Stimulated activated CD4-positive, alpha-beta T cell treated with anti-CD3 and anti-CD28 coated beads, Interleukin-12 subunit alpha, Interleukin-12 subunit beta, amount 100 ng/mL, for 24 hours (primary cell): Measurements from ENCODE around the gene C16orf87.

Experiments
- DNase-seq, 2 experiments: peaks; one replicate each; pipeline ENCODE4 v3.0.0-alpha.2; 2020; ENCODE audit warnings: low read depth in 2 of 2

Gene C16orf87

DNA sequence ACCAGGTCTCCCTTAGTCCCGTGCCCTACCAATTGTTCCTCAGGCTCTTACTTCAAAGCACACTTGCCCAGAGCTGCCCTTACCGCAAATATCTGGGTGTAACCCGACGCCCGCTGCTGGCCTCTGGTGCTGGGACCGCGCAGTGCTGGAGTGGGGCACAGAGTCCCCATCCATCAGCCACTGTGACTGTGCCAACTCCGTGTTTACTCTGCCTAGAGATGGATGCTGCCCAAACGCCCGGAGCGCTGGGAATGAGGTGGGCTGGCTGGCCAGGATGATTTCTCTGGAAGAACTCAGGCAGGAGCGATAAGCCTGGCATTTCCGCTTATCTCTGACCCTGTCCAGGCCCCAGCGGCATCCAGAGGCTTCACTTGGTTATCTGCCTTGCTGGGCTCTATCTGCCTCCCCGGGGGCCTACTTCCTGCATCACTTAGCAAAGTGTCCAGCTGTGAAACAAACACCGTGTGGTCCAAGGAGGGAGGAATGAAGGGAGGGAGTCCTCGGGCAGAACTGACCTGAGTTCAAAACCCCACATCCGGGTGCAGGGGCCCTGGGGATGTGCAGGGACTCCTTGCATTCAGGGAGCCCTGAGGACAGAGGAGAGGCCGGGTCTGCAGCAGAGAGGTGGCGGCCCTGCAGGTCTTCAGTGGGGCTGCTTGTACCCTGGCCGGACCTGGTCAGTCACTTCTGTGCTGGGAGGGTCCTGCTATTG is 73.5 kb downstream of the C16orf87 start:
- no peak for DNase-seq

DNA sequence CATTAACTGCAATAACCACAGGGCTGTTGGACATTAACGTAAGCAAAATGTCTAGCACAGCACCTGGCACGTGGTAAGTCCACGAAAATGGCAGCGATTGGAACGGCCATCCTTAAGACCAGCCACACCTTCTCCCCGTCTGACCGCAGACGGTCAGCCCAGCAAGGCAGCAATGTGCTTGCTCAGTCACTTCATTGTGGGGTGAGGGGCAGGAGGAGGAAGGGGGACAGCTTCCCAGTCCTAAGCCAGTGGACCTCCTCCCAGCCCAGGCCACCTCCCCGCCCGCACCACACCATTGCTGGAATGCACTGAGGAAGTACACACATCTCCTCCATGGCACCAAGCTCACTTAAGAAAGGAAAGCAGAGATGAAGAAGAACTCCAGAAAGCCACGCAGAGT is 74.2 kb downstream of the C16orf87 start:
- no peak for DNase-seq

DNA sequence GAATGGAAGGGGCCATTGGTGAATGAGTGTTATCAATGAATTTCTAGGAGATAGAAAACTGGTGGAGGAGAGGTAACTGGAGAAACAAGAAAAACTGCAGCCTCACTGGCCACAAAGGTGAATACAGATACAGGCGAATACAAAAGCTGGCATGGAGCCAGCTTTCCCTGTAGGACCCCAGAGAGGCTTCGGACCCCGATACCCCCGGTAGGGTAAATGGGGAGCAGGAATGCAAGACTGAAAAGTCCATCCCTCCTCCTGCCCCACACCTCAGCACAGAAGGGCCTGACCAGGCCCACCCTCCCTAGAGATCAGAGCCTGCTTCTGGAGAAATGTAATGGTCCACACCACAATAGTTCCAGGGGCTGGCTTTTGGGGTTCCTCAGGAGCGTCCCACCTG is 78.0 kb downstream of the C16orf87 start:
- DNase-seq = no peak

DNA sequence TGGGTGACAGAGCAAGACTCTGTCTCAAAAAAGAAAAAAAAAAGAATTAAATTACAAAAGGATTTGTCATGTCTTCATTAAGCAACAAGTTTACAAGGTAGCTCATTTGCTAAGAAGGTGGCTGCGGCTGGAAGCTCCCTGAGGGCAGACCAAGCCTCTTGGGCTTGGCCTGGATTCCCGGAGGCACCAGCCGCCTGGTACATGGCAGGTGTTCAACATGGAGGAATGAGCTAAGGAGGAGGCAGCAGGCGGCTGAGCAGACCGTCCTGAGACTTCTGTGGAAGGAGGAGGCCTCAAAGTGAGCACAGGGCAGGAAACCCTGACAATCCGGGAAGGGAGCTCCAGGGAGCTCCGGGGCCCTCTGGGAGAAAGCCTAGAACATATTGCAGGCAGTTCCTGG is 79.6 kb downstream of the C16orf87 start:
- DNase-seq = no peak

DNA sequence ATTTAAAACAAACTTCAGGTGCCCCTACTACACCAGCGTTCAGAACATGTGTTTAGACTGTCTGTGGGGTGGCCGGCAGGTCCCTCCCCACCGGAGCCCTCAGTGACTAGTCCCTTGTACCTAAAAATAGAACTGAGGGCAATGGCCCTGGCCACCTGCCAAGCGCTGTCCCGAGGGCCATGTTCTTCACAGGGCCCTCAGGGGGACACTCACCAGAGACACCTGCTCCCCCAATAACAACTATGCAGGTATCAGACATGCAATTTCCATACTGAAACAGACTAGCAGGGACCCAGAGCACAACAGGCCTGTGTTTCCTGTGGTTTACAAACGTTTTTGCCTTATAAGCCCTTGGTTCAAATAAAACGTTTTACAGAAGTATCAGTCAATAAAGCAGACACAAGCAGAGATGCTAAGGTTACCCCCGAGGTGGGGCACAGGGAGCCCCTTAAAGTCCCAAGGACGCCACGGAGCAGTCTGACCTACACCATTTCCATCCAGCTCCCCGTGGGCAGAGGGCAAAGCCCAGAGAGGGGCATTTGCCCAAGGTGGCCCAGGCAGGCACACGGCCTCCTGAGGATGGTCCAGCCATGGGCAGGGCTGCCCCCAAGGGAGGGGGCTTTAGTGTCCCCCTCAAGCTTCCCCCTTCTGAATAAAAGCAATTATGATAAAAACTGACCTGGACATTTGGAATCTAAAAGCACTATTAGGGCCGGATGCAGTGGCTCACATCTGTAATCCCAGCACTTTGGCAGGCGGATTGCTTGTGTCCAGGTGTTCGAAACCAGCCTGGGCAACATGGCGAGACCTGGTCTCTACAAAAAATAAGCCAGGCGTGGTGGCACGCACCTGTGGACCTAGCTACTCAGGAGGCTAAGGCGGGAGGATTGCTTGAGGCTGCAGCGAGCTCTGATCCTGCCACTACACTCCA is 81.9 kb downstream of the C16orf87 start:
- no peak for DNase-seq

DNA sequence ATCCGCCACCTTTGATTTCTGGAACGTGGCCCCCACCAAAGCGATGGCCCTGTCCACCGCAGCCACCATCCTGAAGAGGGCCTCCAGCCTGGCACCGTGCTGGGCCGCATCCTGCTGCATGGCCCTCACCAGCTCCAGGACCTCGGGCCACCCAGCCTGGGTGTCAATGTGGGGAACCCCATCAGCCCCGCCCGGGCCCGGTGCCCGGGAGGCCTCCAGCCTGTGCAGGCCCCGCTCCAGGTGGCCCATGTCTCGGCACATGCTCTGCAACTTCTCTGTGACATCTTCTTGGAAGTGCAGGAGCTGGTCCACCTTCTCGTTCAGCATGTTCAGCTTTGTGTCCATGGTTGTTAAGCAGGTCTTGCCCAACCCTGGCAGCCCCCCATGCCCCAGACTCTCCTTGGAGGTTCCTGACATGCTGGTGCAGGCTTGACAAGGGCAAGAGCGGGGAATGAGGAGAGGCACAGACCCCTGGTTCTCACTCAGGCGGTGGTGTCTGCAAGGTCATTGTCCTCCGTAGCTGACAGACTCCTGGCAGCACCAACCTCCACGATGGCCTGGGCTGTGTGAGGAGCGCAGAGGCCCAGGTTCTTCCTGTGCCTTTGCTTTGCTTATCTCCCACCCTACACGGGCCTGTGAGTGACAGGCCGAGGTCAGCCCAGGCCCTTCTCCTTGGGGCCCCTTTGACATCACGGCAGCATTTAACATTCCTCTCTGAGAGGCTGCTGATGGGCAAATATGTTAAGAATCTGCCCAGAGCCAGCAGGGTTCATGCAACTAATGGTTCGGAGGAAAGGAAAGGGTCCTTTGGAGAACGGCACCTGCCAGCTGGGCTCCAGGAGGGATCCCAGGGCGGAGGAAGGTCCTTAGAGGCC is 83.0 kb downstream of the C16orf87 start, which contains the start of gene MYLK3:
MYLK3 (minus strand) TSS at position 568 of the 875 bp plus-strand sequence; CDS start at position 417, 151 bp downstream.
- no peak for DNase-seq

DNA sequence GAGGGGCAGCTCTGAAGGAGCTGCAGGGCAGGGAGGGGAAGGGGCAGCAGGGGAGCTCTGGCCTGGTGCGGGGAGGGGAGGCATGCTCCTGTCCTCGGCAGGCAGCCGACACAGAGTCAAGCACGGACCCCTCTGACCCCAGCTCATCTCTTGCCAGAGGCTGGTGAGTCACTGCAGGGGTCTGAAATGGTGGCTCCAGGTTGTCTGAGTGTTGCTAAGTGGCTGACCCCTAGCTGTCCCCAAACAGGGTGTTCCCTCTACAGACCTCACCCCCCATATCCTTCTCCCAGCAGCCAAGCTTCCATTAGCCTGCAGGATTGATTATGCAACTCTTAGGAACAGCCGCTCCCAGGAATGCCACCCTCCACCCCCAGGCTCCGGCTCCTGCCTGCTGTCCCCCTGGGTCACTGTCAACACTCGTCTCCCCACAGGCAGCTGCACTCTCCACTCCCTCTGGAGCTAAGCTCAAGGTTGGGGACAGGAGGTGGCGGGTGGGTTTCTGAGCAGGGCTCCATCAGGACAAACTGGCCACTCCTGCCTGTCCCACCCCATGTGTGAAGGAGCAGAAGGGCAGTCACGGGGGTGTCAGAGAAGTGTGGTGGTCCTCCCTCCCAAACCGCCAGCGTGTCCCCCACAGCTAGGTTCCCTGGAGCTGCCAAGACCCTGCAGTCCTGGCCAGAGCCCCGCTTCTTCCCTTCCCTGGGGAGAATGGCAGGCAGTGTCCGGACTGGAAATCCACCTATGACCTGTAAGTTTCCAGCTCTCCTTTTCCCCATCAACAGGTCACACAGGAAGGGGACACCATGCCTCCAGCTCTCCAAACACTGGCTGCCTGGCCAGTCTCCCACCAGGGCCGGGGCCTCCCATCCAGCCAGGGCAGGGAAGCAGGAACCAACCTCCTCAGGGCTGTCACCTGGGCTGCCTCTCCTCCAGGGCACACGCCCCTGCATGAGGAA is 83.9 kb downstream of the C16orf87 start:
- DNase-seq = no peak
